ENCODE data around the gene TMEM204.

- no peak for TF ChIP-seq CTCF (IDR thresholded peaks at IDR 0.05 in 4 of 5, conservative IDR thresholded peaks at IDR 0.05 in 1 of 5)
- no peak for TF ChIP-seq POLR2A (IDR thresholded peaks at IDR 0.05)
Observed at GRCh38 chr16:1519831-1520230, 13.6 kb upstream of the TMEM204 start.
